OCI-LY7 (cell line): ENCODE measurements around the gene TNFAIP8.

Experiments used
- EZH2phosphoT487 ChIP-seq: fragments of 200-600 bp; sonication (generic); IDR thresholded peaks from 2 replicates; pipeline ENCODE4 v1.6.1; 2018; ENCODE audit warnings: low read depth, borderline replicate concordance, mild to moderate bottlenecking, mixed run types, antibody characterized with exemption, low read length, moderate library complexity, mixed read lengths
- TF ChIP-seq, protein P1 (sequence below): fragments of 200-600 bp; sonication (generic); conservative IDR thresholded peaks from 2 replicates; pipeline ENCODE4 v1.5.1; 2014; ENCODE audit warnings: mild to moderate bottlenecking, antibody characterized with exemption, low read length, moderate library complexity, mixed read lengths

DNA sequence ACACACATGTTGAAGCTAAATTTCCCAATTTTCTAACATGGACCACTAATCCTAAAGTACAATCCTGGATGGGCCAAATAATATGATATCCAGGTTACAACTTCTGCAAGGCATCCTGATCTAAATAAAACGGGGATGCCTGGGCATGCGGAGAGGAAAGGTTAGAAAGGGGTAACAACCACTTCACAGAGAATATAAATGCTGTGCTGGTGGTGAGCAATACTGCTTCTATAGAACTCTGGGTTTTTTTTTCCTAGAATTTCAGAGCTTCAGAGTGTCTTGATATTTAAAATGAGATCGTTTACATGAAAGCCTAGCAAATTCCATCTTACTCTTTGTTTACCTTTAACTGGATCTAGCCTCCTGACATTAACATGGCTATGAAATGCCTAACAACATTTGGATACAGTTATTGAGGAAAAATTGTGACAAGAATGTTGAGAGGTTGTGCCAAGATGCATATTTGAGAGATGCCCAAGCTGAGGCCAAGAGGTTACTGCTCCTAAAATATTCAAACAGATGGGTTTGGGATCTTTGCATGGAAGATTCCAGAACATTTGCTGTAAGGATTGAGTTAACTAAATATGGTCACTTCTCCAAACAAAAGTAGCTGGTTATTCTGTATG lies 22.4 kb downstream of the TNFAIP8 start:
- TF ChIP-seq, protein P1, sequence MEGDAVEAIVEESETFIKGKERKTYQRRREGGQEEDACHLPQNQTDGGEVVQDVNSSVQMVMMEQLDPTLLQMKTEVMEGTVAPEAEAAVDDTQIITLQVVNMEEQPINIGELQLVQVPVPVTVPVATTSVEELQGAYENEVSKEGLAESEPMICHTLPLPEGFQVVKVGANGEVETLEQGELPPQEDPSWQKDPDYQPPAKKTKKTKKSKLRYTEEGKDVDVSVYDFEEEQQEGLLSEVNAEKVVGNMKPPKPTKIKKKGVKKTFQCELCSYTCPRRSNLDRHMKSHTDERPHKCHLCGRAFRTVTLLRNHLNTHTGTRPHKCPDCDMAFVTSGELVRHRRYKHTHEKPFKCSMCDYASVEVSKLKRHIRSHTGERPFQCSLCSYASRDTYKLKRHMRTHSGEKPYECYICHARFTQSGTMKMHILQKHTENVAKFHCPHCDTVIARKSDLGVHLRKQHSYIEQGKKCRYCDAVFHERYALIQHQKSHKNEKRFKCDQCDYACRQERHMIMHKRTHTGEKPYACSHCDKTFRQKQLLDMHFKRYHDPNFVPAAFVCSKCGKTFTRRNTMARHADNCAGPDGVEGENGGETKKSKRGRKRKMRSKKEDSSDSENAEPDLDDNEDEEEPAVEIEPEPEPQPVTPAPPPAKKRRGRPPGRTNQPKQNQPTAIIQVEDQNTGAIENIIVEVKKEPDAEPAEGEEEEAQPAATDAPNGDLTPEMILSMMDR, result no peak
- no peak for TF ChIP-seq EZH2phosphoT487
